ENCODE measurements around the gene TMPRSS6. TPM values are rescaled to one million over a fixed set of nuclear protein-coding genes. Genes with fewer than 3 reads are reported as not detected.

TMPRSS6 gene
- total and polyA plus RNA-seq, 2 of the 8 experiments (the other 6 are each of a cell fraction or from before 2014, with no cell fraction given), result 0.02 TPM; not detected in 1

DNA sequence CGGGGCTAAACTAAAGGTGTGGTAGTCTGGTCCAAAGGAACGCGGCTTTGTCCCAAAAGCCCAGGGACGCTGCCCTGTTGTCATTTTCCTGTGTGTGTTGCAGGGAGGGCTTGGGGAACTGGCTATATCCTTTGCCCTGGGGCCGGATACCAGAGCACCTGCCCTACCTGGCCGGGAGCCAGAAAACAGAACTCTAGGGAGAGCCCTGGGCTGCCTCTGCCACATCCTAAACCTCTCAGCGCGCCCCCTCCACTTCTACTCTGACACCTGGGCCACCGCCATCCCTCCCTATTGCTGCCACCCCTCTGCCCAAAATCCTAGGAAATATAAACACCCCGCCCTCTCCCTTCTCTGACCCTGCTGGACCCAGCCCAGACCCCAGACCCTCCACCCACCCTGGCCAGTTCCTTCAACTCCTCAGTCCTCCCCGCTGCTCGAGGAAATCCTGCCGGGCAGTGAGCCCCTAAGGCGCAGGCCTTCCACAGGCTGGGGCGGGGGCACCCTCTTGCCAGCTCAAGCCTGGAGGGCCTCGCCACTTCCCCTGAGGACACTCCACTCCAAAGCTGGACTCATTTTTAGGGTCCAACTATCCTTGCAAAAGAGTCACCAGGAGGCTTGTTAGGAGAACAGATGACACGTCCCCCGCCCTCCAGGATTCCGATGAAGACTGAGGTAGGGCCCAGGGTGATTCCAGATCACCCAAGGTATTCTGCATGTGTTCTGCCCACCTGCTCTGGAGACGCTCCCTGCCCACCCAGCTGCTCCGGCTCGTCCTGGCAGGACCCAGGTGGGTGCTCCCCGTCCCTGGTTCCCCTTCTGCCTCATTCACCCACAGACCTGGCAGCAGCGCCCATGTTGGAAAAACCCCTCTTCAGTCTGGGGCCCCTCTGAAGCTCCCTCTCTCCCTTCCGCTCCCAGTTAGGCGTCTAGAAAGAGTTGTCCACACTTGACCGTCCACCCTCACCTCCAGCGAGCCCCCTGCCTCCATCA lies 45.8 kb downstream of the TMPRSS6 start:
- 87% methylated on average over 24 of the region's 28 CpGs; no CpG with 5 or more reads in 1 of the 2 experiments for WGBS, 2 experiments (ENCODE audit: extremely low coverage in 1 of 2, insufficient coverage in 1 of 2, insufficient read length in 1 of 2, insufficient replicate concordance in 2 of 2, low coverage in 1 of 2, low lambda C conversion rate in 2 of 2, missing lambda C conversion rate in 1 of 2)
- Histone ChIP-seq H2BK120ac (replicated peaks; ENCODE audit: low read depth, low read length) (no peak overlapping the region), H3K27ac (ENCODE audit: low read depth, low read length) (no peak overlapping the region), H3K9me3 (ENCODE audit: insufficient read depth in 2 of 2, low read depth in 1 of 2, low read length in 1 of 2) (no peaks in the 10 kb centered on the region), H3K9ac (replicated peaks in 1 of 4; ENCODE audit: extremely low read depth in 1 of 4, low read depth in 3 of 4, low read length in 3 of 4) (no peak overlapping the region), H3K23ac (ENCODE audit: insufficient read length) (no peak overlapping the region), H2BK20ac (ENCODE audit: low read length) (no peak overlapping the region), H4K20me1 (replicated peaks in 1 of 2; ENCODE audit: control insufficient read depth in 1 of 2, insufficient read depth in 2 of 2, low read length in 2 of 2) (peaks cover 0 to 8% of the 10 kb centered on the region in 2 experiments), H3K4me3 (ENCODE audit: extremely low read depth in 1 of 4, insufficient read depth in 2 of 4, low read depth in 3 of 4, low read length in 4 of 4) (no peak overlapping the region), H4K5ac (ENCODE audit: insufficient read length, low read depth, low read length) (no peak overlapping the region), H2AK5ac (ENCODE audit: low read depth, low read length) (no peak overlapping the region), H3K14ac (ENCODE audit: insufficient read length) (no peak overlapping the region), H3K79me2 (ENCODE audit: control insufficient read depth in 1 of 2, insufficient read depth in 2 of 2, low read length in 2 of 2) (no peaks in the 10 kb centered on the region), H4K91ac (replicated peaks; ENCODE audit: insufficient read length, low read length) (no peak overlapping the region), H3K36me3 (ENCODE audit: control insufficient read depth in 2 of 4, insufficient read depth in 4 of 4, low read length in 3 of 4) (peaks cover 0 to 2% (median 0%) of the 10 kb centered on the region in 4 experiments; a peak in 3 of 8 replicates), H3K18ac (ENCODE audit: extremely low read depth, low read length) (no peak overlapping the region), H2AFZ (ENCODE audit: low read length) (no peak overlapping the region), H2BK5ac (ENCODE audit: low read depth, low read length) (no peak overlapping the region), H3K56ac (replicated peaks; ENCODE audit: insufficient read length, low read depth, low read length) (no peak overlapping the region), H3K4ac (replicated peaks; ENCODE audit: insufficient read length, low read depth, low read length) (no peak overlapping the region), H3K79me1 (ENCODE audit: low read depth, low read length) (no peaks in the 10 kb centered on the region), H3K4me1 (replicated peaks in 1 of 4; ENCODE audit: control insufficient read depth in 3 of 4, insufficient read depth in 4 of 4, low read length in 3 of 4) (peaks cover 3 to 27% (median 15%) of the 10 kb centered on the region in 4 experiments), H3K4me2 (ENCODE audit: insufficient read depth in 1 of 2, low read depth in 2 of 2, low read length in 2 of 2) (0 out of 4 replicates have a peak overlapping the region, but pooled peaks of 1 of the 2 experiments have one; percentile 29), H2BK15ac (ENCODE audit: low read length) (no peak overlapping the region), H2BK12ac (ENCODE audit: low read depth, low read length) (no peak overlapping the region), H3K23me2 (ENCODE audit: low read depth, low read length) (no peaks in the 10 kb centered on the region; the same call in 1 of the 2 replicates), H4K8ac (ENCODE audit: extremely low read depth, insufficient read depth, low read length) (peak overlapping the region; percentile 48), H3K27me3 (replicated peaks in 1 of 4; ENCODE audit: control insufficient read depth in 3 of 4, extremely low read depth in 1 of 4, insufficient read depth in 3 of 4, low read length in 3 of 4) (peaks cover 0 to 32% (median 25%) of the 10 kb centered on the region in 4 experiments; a peak in 6 of 7 replicates)
- FAIRE-seq (no peak), DNase-seq (ENCODE audit: low read depth in 1 of 2, low spot score in 2 of 2) (no peak)
- POLR2A ChIA-PET (ENCODE audit: partially characterized antibody), result interaction anchor here (0.9 to 1.4 kb wide), 2 partner anchors 12 to 138 kb away, joined by 3 to 4 read pairs; partner anchors contain the start of gene KCTD17
- CTCF ChIA-PET (ENCODE audit: partially characterized antibody), result interaction anchor here (0.6 to 2.1 kb wide), 6 partner anchors 10 to 366 kb away, joined by 3 to 6 read pairs (median 4); no protein-coding TSS in a partner anchor
- no peak for TF ChIP-seq SUZ12 (IDR thresholded peaks at IDR 0.05; ENCODE audit: low read length)
